Erythroblast (primary cell): ENCODE results near the gene PFDN5.

Experiments
- GATA1 ChIP-seq: IDR thresholded peaks from 2 replicates; pipeline ENCODE4 v1.6.1; 2011; ENCODE audit warnings: low read depth, mild to moderate bottlenecking, control low read depth, low read length, moderate library complexity
- POLR2A ChIP-seq: IDR thresholded peaks from 2 replicates; pipeline ENCODE4 v1.6.1; 2011; ENCODE audit warnings: mild to moderate bottlenecking, low read length

- TF ChIP-seq POLR2A: no peak
- TF ChIP-seq GATA1: no peak
These were observed 16.0 kb upstream of the PFDN5 start for GRCh38 chr12:53279283-53279869.
